Fibroblast of the aortic adventitia (primary cell): ENCODE data around the gene CAMTA1. TPM values are rescaled to one million over a fixed set of nuclear protein-coding genes. Genes with fewer than 3 reads are reported as not detected.

Source experiments
- DNase-seq: peaks from one replicate; pipeline ENCODE4 v3.0.0-alpha.2; 2010; ENCODE audit warnings: low read depth
- H3K4me3 ChIP-seq: 2 replicates; pipeline ENCODE4 v1.5.1; 2011; ENCODE audit warnings: low read depth, mild to moderate bottlenecking, control low read depth, low read length, moderate library complexity
- CTCF ChIP-seq: IDR thresholded peaks from 2 replicates; pipeline ENCODE4 v1.5.1; 2011; ENCODE audit warnings: mild to moderate bottlenecking, low read length, control low read depth, inconsistent platforms; ENCODE audit not compliant: insufficient read depth
- total RNA-seq: library from RNA; depleted of rRNA; stranded (reverse); fragments of >200 nt; gene quantifications from 2 replicates; pipeline ENCODE4 v1.2.3, GENCODE V29; 2012; ENCODE audit warnings: low replicate concordance

Gene CAMTA1
- total RNA-seq, 1 donor = 91.9 TPM

- no peak for TF ChIP-seq CTCF
- H3K4me3 ChIP-seq = no peak overlapping the region
- DNase-seq = no peak
Observed at GRCh38 chr1:7520496-7520895, 735.2 kb downstream of the CAMTA1 start.

- no peak for TF ChIP-seq CTCF
- no peak for DNase-seq
- H3K4me3 ChIP-seq = no peak overlapping the region
Observed at GRCh38 chr1:7524341-7525337, 739.4 kb downstream of the CAMTA1 start.

- TF ChIP-seq CTCF = no peak
- no peak overlapping the region for H3K4me3 ChIP-seq
- no peak for DNase-seq
Observed at GRCh38 chr1:7525338-7526063, 740.2 kb downstream of the CAMTA1 start.

GRCh38 chr1:7526196-7526866 is 741.1 kb downstream of the CAMTA1 start:
- TF ChIP-seq CTCF = no peak
- DNase-seq = no peak
- H3K4me3 ChIP-seq = no peak overlapping the region

GRCh38 chr1:7526867-7527732 is 741.8 kb downstream of the CAMTA1 start:
- no peak for TF ChIP-seq CTCF
- H3K4me3 ChIP-seq = no peak overlapping the region
- DNase-seq = no peak

GRCh38 chr1:7527733-7528045 is 742.4 kb downstream of the CAMTA1 start:
- H3K4me3 ChIP-seq = no peak overlapping the region
- DNase-seq = no peak
- TF ChIP-seq CTCF = no peak
